NCI-H2196 treated with DMSO at 0.1 percent for 48 hours (cell line): ENCODE measurements around the gene TOP3B.
A peak's percentile ranks its signal among the peaks of the same experiment; 100 is the strongest.
"Not testable (repeated sequence)": the region's sequence is repeated elsewhere in the genome, so short reads cannot be mapped to it uniquely, and the experiment has no call there.

Experiments used
- DNase-seq: peaks from one replicate; lab custom pipeline; 2025; ENCODE audit not compliant: unreplicated experiment; lab: John Stamatoyannopoulos, UW

TOP3B gene

DNA sequence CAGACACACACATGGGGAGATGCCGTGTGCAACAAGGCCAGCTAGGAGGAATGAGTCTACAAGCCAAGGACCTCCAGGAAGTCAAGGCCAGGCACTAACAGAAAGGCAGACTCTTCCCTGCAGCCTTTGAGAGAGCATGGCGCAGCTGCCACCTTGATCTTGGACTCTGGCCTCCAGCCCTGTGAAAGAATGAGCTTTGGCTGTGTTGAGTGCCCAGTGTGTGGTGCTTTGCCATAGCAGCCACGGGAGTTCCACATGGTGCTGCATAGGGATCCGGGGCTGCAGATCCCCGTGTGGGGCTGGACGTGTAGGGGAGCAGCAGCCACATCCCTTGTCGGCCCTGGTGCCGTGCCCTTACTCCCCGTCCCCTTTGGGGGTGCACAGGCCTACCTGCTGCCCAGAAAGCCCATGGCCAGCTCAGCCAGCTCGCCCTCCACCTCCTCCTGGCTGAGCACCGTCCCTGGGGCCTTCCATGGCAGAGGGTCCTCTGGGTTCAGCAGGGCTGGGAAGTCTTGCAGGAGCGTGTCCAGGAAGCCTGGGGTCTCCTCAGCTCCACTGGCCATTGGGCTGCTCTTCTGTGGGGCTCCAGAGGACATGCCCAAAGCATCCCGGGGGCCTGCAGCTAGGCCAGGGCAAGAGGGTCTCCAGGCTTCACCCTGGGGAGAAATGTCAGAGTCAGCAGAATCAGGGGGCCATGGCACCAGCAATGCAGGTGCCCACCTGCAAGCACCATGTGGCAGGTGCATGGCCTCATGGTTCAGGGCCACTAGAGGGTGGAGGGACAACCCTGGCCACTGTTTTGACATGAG is 36.9 kb downstream of the TOP3B start:
- no peak for DNase-seq

GRCh38 chr22:21944871-21945270 is 37.7 kb downstream of the TOP3B start:
- DNase-seq: no peak

- no peak for DNase-seq
These were observed 38.8 kb downstream of the TOP3B start for GRCh38 chr22:21943571-21944448.

- DNase-seq: no peak
These were observed 39.9 kb downstream of the TOP3B start for GRCh38 chr22:21942407-21943343.

- DNase-seq: no peak
These were observed 40.7 kb downstream of the TOP3B start for GRCh38 chr22:21941921-21942320.

DNA sequence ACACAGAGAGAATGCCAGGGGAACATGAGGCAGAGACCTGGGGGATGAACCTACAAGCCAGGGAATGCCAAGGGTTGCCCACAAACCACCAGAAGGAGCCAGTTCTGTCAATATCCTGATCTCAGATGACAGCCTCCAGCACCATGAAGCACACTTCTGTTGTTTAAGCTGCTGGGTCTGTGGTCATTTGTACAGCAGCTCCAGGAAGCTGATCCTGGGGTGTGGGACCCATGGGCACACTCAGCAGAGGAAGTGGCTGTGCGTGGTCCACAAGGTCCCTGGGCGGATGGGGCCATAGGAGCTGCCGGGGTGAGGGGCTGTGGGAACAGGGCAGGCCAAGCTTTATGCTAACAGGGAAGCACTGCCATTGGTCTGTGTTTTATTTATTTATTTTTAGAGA is 42.1 kb downstream of the TOP3B start:
- DNase-seq: no peak

- not testable (repeated sequence) for DNase-seq
These were observed 42.7 kb downstream of the TOP3B start for GRCh38 chr22:21939935-21940334.

GRCh38 chr22:21939461-21939913 is 43.1 kb downstream of the TOP3B start:
- no peak for DNase-seq

DNA sequence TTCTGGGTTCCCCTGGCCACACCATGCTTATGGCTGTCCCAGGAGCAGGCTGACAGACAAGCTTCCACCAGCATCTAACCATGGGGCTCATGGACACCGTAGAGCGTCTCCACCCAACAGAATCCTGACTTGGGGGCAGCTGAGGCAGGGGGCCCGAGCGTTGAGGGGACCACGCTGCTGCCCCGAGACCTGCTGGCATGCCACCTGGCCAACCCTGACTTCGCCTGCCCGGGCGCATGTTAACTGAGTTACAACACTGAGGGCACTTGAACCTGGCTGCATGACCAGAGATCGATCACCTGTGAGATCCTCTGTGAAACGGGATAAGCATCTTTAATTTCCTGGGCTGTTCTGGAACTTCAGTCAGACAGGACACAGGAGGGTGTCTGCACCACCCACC is 43.7 kb downstream of the TOP3B start:
- no peak for DNase-seq

- peak; percentile 72 for DNase-seq
These were observed 44.3 kb downstream of the TOP3B start for GRCh38 chr22:21938071-21938822.

DNA sequence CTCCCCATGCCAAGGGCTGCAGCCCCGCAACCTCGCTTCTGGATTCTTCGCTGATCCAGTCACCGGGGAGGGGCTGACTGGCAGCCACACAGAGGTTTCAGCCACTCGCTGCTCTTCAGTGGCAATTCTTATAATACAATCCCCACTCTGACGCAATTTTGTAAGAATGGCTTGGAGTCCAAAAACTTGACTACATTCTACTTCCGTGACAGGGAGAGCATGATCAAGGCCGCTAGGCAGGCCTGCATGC is 44.8 kb downstream of the TOP3B start:
- no peak for DNase-seq

- no peak for DNase-seq
These were observed 45.4 kb downstream of the TOP3B start for GRCh38 chr22:21937041-21937820.

DNA sequence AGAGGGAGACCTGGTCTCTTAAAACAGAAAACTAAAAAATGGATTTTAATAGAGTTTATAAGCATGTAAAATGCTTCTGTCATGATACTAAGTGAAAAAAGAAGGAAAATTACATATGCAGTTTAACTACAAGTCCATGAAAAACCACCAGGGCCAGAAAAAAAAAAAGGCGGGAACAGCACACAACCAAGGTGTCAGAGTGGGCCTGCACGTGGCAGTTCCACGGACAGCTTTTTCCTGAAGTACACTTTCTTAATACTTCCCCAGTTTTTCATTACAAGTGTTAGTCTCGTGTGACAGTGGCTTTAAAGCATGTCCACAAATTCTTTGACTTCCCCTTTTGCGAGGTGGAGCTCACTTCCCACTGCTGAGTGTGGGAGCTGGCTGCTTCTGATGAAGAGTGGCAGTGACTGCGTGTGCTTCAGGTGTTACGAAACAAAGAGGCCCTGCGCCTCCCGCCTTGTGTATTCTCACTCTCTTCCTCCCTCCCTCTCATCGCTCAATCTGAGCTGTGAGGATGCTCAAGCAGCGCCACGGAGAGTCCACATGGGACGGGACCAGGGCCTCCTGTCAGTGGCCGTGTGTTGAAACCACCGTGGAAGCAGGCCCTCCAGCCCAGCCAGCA is 46.3 kb downstream of the TOP3B start:
- DNase-seq: no peak

- no peak for DNase-seq
These were observed 48.7 kb downstream of the TOP3B start for GRCh38 chr22:21933910-21934309.

DNA sequence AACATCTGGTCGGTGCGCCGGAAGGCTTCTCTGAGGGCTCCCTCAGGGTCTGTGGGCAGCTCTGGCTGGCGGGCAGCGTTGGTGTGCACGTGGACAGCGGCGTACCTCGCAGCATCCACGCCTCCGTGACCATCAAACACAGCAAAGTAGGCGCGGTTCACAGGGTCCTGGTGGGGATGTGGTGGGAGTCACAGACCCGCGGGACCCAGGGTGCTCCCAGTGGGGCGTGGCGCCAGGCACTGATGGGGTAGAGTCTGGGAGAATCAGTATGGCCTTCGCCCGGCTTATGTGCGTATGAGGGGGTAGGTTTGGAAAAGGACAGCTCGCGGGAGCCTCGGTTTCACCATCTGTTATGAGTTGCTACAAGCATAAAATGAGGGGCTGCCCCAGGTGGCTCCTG is 49.2 kb downstream of the TOP3B start:
- no peak for DNase-seq

DNA sequence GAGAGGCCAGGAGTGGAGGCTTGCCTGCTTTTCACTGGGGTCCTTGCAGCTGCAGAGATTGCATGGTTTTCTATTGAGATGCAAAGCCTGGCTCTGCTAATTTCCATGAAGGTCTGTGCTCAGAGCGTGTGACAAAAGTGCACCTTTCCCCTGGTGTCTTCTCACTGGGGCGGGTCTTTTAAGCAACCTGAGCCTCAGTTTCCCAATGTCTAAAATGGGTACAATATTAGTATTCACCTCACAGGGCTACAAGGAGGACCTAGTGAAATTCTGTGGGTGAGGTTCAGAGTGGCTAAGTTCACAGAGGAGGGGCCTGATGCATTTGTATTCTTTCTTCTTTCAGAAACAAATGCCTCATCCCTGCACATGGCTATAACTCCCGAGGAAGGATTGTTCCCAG is 50.2 kb downstream of the TOP3B start:
- no peak for DNase-seq

DNA sequence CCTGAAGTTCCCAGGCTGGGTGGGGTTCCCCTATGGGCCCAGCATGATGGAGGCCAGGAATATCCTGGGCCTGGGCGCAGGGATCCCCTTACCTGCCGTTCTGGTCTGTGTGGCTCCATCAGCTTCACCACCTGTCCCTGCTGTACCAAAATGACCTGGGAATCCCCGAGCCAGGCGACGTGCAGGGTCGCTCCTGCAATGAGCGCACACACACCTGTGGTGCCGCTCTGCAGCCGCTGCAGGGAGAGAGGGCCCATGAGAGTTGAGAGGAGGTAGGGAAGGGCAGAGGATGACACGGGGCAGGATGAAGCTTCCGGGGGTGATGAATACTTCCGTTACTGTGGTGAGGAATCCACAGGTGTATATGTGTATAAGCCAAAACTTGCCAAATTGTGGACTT is 51.5 kb downstream of the TOP3B start:
- DNase-seq: no peak

DNA sequence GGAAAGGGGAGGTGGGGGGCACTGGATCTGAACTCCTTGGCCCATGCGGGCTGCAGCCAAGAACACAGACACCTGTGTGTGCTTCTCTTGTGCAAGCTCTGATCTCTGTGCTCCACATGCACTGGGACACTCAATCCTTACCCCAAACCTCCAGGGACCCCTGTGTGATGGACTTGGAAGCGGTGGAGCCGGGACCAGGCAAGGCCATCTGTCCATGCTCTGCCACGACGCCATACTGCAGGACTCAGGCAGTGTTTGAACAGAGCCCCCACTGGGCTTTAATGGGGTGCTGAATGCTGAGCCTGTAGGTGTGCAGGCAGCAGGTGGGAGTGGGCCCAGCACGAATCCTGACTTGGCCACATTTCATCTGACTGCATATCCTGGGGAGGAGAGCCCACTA is 53.3 kb downstream of the TOP3B start:
- DNase-seq: no peak

DNA sequence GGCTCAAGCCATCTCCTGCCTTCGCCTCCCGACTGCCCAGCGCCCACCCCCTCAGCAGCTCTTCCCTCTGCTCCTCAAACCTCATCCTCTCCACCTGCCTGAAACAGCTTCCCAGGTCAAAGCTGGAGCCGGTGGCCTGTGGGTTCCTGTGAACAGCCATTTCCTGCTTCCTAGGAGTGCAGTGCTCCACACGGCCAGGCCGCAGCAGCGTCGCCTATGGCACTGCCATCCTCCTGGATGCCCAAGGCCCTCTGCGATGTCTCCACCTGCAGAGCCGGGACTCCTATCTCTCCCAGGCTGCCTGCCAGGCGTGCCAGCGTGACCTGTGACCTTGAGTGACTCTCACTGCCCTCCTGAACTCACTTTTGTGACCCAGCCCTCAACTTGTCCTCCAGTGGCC is 54.5 kb downstream of the TOP3B start:
- no peak for DNase-seq
